ENCODE results near the gene USP6NL. TPM values are rescaled to one million over a fixed set of nuclear protein-coding genes. Genes with fewer than 3 reads are reported as not detected.

Gene USP6NL
- total and polyA plus RNA-seq, 3 donors from 2014 or later: 50.4 to 64.9 (median 56.1) TPM

GRCh38 chr10:11608159-11609013 lies 3.1 kb downstream of the USP6NL start:
- H3K9me3 ChIP-seq: no peaks in the 10 kb centered on the region
- WGBS, 2 donors: 64 to 71% methylated on average over 10 of the region's 10 CpGs
- H3K4me3 ChIP-seq: no peak overlapping the region
- no peak overlapping the region for H3K27ac ChIP-seq
- no peak for DNase-seq
- intact Hi-C loops (cut with DNase I; ENCODE audit: low total_unique reads): no loop called here
- peaks cover 15% of the 10 kb centered on the region for H3K4me1 ChIP-seq
- H3K36me3 ChIP-seq (ENCODE audit: low read depth, missing control alignments): no peaks in the 10 kb centered on the region
- H3K27me3 ChIP-seq: no peaks in the 10 kb centered on the region
- TF ChIP-seq CTCF (IDR thresholded peaks at IDR 0.05): no peak
- no peak for TF ChIP-seq POLR2A (IDR thresholded peaks at IDR 0.05)

GRCh38 chr10:11605807-11606408 lies 5.5 kb downstream of the USP6NL start:
- H3K27ac ChIP-seq: peak overlapping the region; percentile 12 to 15
- no peaks in the 10 kb centered on the region for H3K9me3 ChIP-seq
- intact Hi-C loops (cut with DNase I; ENCODE audit: low total_unique reads): no loop called here
- H3K36me3 ChIP-seq (ENCODE audit: low read depth, missing control alignments): no peaks in the 10 kb centered on the region
- H3K4me3 ChIP-seq: no peak overlapping the region
- H3K27me3 ChIP-seq: no peaks in the 10 kb centered on the region
- peaks cover 15% of the 10 kb centered on the region for H3K4me1 ChIP-seq
- no peak for TF ChIP-seq CTCF (IDR thresholded peaks at IDR 0.05)
- TF ChIP-seq POLR2A (IDR thresholded peaks at IDR 0.05): no peak
- no peak for DNase-seq
- 66 to 85% methylated on average over 2 of the region's 2 CpGs for WGBS, 2 donors

- no peak for DNase-seq
- Histone ChIP-seq H3K9me3 (no peaks in the 10 kb centered on the region), H3K27ac (peak overlapping the region; percentile 13 to 15), H3K36me3 (ENCODE audit: low read depth, missing control alignments) (no peaks in the 10 kb centered on the region), H3K27me3 (no peaks in the 10 kb centered on the region), H3K4me1 (peaks cover 12% of the 10 kb centered on the region), H3K4me3 (no peak overlapping the region)
- 44 to 51% methylated on average over 2 of the region's 2 CpGs for WGBS, 2 donors
- intact Hi-C loops (cut with DNase I; ENCODE audit: low total_unique reads): no loop called here
- TF ChIP-seq POLR2A (IDR thresholded peaks at IDR 0.05) (no peak), CTCF (IDR thresholded peaks at IDR 0.05) (no peak)
These were observed 6.4 kb downstream of the USP6NL start for GRCh38 chr10:11604865-11605650.

GRCh38 chr10:11603741-11604140 lies 7.7 kb downstream of the USP6NL start:
- intact Hi-C loops (cut with DNase I; ENCODE audit: low total_unique reads): no loop called here

More at GRCh38 chr10:11603741-11604140, 7.7 kb downstream of the USP6NL start:
- WGBS, 2 donors: 88 to 92% methylated on average over 1 of the region's 1 CpG
- Histone ChIP-seq H3K9me3 (no peaks in the 10 kb centered on the region), H3K36me3 (ENCODE audit: low read depth, missing control alignments) (no peaks in the 10 kb centered on the region), H3K4me3 (no peak overlapping the region), H3K27ac (peak overlapping the region in 1 of 2 donors; percentile 45), H3K4me1 (peaks cover 3% of the 10 kb centered on the region), H3K27me3 (no peaks in the 10 kb centered on the region)
- TF ChIP-seq POLR2A (IDR thresholded peaks at IDR 0.05) (no peak), CTCF (IDR thresholded peaks at IDR 0.05) (no peak)
- no peak for DNase-seq

Measured in testis (tissue), 3 donors.